ENCODE results near the gene RNF10. TPM values are rescaled to one million over a fixed set of nuclear protein-coding genes. Genes with fewer than 3 reads are reported as not detected.
A peak's percentile ranks its signal among the peaks of the same experiment; 100 is the strongest.
"Not testable (repeated sequence)": the region's sequence is repeated elsewhere in the genome, so short reads cannot be mapped to it uniquely, and the experiment has no call there.

The RNF10 gene
- total RNA-seq, 1 donor from 2014 or later, result 294 TPM

DNA sequence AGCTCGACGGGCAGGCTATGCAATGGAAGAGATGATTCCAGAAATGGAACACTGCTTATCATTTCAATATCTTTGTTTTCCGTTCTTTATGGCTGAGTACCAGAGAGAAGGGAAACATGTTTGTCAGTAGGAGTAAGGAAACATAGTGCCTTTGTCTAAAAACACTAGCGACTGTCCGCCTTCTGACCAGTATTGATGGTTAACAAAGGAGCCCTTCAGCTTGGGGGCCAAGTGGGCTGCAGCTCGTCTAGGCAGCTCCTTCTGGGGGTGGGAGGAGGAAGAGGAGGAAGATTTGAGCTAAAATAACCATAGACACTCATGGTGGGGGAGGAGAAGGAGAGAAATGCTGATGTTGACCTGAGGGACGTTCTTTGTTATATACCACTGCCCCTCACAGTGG is 20.2 kb upstream of the RNF10 start:
- DNase-seq (ENCODE audit: missing footprints) (no peak), ATAC-seq (no peak)
- intact Hi-C loops (cut with DNase I), result no loop called here

- DNase-seq (ENCODE audit: missing footprints) (no peak), ATAC-seq (no peak)
- intact Hi-C loops (cut with DNase I), result no loop called here
These were observed 18.7 kb upstream of the RNF10 start for GRCh38 chr12:120515496-120515895.

DNA sequence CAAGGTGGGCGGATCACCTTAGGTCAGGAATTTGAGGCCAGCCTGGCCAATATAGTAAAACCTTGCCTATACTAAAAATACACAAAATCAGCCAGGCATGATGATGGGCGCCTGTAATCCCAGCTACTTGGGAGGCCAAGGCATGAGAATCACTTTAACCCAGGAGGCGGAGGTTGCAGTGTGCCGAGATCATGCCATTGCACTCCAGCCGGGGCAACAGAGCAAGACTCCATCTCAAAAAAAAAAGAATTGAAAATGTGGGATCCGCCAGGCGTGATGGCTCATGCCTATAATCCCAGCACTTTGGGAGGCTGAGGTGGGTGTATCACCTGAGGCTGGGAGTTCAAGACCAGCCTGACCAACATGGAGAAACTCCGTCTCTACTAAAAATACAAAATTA is 14.8 kb upstream of the RNF10 start:
- DNase-seq (ENCODE audit: missing footprints); ATAC-seq; intact Hi-C loops (cut with DNase I): not testable (repeated sequence)

DNA sequence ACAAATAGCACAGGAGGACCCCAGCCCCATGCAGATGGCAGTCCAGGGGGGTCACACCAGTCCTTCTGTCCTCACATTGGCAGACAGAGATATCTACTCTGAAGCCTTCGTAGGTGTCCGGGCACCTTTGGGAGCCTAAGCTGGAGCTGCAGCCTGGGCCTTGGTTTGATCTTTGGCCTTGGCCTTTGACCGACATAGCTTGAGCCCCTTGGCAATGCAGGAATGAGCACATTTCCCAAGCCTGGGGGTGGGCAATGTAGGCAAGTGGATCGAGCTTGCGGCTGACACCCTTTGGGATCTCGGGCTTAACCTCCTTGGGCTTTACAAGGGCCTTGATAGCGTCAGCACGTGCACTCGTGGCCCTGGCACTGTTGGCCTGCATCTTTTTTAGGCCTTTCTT is 11.6 kb upstream of the RNF10 start:
- DNase-seq (ENCODE audit: missing footprints), result no peak
- intact Hi-C loops (cut with DNase I), result no loop called here
- no peak for ATAC-seq

DNA sequence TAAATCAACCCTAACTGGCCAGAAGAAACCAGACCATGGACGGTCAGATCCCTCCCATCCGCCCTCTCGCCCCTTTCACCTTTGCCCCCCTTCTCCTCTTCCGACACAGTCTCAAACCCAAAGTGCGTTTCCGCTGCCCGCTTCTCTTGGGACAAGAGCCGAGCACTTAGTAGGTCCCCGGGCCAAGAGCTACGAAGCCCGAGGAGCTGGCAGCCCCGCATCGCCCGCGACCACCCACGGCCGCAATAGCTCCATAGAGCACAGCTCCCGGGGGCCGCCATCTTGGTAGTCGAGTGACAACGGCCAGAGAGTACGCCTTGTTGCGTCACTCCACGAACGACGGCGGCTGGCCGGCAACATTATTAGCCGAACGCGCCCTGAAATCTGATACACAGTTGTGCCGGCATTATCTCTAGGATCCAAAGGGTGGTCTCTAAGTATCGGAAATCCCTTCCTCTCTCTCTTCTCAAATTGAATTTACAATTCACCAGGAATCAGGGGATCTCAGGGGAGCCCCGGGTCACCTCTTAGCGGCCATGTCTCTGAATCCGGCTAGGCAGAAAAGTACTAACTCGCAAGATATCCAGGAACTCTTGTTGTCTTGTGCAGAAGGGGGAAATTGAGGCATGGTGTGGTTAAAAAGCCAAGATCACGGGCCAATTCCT is 5.2 kb upstream of the RNF10 start, which contains the start of gene COQ5:
Gene COQ5 (minus strand): TSS at position 298 of the 665 bp plus-strand sequence. CDS start 17 bp downstream, at position 281.
- ATAC-seq (peak; percentile 94), DNase-seq (ENCODE audit: missing footprints) (peak; percentile 97)
- intact Hi-C loops (cut with DNase I), result loop anchor here (2.0 to 5.0 kb wide), 3 partner anchors 52 to 158 kb away; partner anchors contain the start of genes COX6A1, MLEC and POP5

- DNase-seq (ENCODE audit: missing footprints), result no peak
These were observed 4.3 kb upstream of the RNF10 start for GRCh38 chr12:120529641-120530417.

GRCh38 chr12:120530418-120530761 is 3.8 kb upstream of the RNF10 start:
- ATAC-seq; intact Hi-C loops (cut with DNase I); DNase-seq (ENCODE audit: missing footprints): not testable (repeated sequence)

More at GRCh38 chr12:120529641-120530417, 4.3 kb upstream of the RNF10 start:
- ATAC-seq, result no peak
- intact Hi-C loops (cut with DNase I), result loop anchor here (2.0 to 5.0 kb wide), 3 partner anchors 51 to 157 kb away; partner anchors contain the start of genes COX6A1, MLEC and POP5

DNA sequence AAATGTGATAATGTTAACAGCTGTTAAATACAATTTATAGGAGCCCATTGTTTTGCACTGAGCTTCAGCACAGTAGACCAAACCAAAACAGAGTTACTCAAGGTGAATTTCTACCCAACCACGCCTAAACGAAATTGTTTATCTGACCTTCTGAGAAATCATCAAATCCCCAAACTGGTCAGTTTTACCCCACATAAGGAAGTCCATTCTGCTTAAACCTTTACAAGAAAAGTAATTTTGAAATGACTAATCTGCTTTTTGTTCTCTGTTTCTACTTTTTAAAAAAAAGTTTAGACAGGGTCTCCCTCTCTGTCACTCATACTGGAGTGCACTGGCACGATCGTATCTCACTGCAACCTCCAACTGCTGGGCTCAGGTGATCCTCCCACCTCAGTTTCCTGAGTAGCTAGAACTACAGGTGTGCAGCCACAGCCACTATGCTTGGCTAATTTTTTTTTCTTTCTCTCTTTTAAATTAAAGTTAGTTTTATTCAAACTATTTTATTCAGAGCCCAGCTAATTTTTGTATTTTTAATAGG is 1.4 kb upstream of the RNF10 start:
- DNase-seq (ENCODE audit: missing footprints) (no peak), ATAC-seq (no peak)
- intact Hi-C loops (cut with DNase I), result no loop called here

- DNase-seq (ENCODE audit: missing footprints) (no peak), ATAC-seq (peak; percentile 20)
- intact Hi-C loops (cut with DNase I), result no loop called here
These were observed 823 bp downstream of the RNF10 start for GRCh38 chr12:120534703-120535655.

- ATAC-seq, result no peak
- no peak for DNase-seq (ENCODE audit: missing footprints)
- intact Hi-C loops (cut with DNase I), result no loop called here
These were observed 2.1 kb downstream of the RNF10 start for GRCh38 chr12:120536064-120536791.

DNA sequence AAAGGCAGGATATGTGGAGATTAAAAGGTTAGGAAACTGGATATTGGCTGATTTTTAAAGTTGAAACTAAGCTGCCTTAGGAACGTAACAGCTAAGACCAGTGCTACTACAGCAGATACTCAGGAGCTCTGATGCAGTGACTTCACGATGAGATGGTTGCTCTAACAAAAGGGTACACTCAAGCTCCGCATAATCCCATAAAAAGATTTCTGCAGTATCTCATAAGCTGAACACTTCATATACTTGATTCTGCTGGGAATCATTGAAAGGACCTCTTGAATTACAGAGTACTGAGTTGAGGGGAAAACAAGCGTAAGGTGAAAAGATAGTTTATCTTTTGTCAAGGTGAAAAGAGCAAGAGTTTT is 3.7 kb downstream of the RNF10 start:
- intact Hi-C loops (cut with DNase I), result no loop called here
- ATAC-seq, result no peak
- DNase-seq (ENCODE audit: missing footprints), result no peak

DNA sequence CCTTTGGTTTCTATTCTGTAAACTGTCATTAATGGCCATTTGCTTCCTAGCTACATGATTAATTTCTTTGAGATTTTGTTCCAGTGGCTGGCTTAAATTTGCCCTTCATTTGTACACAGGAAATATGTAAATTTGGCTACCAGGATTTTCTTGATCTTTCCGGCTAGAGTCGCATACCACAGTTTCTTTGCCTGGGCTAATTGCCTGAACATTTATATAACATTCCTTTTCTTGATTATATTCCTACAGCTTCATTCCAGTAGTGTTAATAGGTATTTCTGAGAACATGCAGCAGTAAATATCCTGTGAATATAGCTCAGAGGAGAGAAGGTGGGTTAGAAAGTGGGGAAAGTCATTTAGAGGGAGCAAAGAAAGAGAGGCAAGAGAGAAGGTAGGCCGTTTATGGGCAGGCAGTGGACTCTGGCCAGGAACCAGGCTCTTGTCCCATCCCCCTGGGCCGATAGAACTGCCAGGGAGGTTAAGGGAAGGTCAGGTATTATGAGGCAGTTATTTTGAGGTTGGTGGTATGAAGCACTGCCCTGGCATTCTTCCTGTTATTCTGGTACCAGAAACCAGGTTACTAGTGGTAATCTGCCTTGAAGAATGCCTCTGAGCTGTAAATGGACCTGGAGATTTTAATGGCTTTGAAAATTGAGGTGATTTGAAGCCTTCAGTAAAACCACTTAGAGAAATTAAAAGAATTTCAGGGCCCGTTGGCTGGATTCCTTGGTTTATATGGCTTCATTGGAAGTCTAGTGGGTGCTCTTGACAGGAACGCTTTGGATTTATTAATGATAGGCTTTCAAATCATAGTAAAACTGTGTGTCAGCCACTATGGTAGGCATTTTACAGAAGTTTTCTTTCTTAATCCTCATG is 4.4 kb downstream of the RNF10 start:
- peak; percentile 80 for ATAC-seq
- DNase-seq (ENCODE audit: missing footprints), result peak; percentile 76
- intact Hi-C loops (cut with DNase I), result no loop called here

DNA sequence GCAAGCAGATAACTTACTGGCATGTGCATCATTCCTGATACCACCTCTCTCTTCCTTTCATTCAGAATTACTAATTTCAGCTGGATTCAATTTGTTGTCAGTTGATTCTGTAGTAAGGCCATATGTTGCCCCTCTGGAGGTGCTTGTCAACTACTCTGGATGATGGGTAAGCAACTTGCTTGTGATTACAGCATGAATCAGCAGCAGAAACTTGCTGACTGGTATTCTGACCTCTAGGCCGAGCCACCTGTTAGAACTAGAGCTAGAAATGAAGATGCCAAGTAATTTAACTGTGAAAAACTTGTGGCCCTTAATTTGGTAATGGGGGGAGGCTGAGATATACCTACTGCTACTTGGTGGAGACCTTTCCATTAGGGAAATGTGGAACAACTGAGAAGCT is 5.1 kb downstream of the RNF10 start:
- no peak for ATAC-seq
- intact Hi-C loops (cut with DNase I), result no loop called here
- no peak for DNase-seq (ENCODE audit: missing footprints)

DNA sequence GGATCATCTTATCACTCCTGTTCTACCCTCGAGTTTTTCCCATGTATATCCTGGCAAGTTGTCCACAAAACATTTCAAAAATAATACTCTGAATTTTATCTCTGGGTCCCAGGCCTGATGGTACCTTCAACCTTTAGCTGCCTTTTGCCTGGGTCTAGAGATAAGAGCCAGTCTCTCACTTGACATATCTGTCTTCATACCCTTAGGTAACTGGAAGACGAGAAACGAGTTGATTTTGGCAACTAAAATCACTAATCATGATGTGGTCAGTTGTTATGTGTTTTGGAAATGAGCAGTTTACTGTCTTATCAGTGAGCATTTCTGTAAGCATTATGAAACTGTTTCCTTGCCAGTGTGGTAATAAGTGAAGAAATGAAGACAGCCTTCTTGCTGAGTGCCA is 6.3 kb downstream of the RNF10 start:
- peak; percentile 12 for ATAC-seq
- intact Hi-C loops (cut with DNase I), result no loop called here
- no peak for DNase-seq (ENCODE audit: missing footprints)

DNA sequence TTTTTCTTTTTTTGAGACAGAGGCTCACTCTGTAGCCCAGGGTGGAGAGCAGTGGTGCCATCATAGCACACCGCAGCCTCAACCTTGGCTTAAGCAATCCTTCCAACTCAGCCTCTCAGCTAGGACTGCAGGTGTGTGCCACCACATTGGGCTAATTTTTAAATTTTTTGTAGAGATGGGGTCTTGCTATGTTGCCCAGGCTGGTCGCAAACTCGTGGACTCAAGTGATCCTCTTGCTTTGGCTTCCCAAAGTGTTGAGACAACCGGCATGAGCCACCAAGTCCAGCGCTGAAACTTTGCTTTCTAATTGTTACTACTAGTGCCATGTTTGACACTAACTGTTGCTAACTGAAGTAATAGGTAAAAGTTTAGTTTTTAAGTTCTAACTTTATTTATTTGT is 8.0 kb downstream of the RNF10 start:
- DNase-seq (ENCODE audit: missing footprints) (no peak), ATAC-seq (no peak)
- intact Hi-C loops (cut with DNase I), result no loop called here

DNA sequence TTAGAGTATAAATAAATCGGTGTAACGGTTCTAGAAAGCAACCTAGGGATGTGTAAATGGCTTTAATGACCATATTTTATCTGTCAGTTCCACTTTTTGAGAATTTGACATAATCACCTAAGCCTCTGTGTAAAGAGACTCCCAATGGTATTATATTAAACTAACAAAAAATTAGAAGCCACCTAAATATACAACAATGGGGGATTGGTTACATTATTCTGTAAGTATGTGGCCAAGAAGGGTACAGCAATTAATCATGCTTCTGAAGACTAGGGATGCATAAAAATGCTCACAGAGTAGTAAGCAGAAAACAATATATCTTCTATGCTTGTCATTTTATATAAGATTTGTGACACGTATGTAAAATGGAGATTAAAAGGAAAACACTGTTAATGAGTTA is 10.5 kb downstream of the RNF10 start:
- intact Hi-C loops (cut with DNase I), result no loop called here
- no peak for ATAC-seq
- DNase-seq (ENCODE audit: missing footprints), result no peak

DNA sequence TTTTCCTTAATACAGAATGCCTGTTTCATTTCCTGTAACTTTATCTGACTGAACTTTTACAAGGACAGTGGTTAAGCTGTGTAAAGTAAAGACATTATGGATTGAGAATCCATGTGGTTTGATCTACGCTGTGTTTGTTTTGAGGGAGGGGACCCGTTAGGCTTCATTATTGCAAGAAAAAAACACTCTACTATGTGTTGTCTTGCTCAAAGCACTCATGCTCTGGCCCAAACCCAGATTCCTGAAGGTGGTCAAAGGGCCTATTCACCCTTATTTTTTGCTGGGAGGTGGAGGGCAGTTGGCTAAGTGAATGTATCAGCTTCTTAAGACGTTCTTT is 11.9 kb downstream of the RNF10 start:
- intact Hi-C loops (cut with DNase I), result no loop called here
- ATAC-seq (no peak), DNase-seq (ENCODE audit: missing footprints) (no peak)

All from Right ventricle myocardium inferior (tissue), 1 donor.